HG03575 (cell line): ENCODE results near the gene RASGRF2.

ENCODE experiments used
- ATAC-seq: cut with Tn5 transposase; IDR thresholded peaks from one replicate; pipeline ENCODE4 v1.9.1; 2021; ENCODE audit not compliant: unreplicated experiment, insufficient number of reproducible peaks, low FRiP score; ENCODE audit errors: extremely low read depth

Gene RASGRF2, protein sequence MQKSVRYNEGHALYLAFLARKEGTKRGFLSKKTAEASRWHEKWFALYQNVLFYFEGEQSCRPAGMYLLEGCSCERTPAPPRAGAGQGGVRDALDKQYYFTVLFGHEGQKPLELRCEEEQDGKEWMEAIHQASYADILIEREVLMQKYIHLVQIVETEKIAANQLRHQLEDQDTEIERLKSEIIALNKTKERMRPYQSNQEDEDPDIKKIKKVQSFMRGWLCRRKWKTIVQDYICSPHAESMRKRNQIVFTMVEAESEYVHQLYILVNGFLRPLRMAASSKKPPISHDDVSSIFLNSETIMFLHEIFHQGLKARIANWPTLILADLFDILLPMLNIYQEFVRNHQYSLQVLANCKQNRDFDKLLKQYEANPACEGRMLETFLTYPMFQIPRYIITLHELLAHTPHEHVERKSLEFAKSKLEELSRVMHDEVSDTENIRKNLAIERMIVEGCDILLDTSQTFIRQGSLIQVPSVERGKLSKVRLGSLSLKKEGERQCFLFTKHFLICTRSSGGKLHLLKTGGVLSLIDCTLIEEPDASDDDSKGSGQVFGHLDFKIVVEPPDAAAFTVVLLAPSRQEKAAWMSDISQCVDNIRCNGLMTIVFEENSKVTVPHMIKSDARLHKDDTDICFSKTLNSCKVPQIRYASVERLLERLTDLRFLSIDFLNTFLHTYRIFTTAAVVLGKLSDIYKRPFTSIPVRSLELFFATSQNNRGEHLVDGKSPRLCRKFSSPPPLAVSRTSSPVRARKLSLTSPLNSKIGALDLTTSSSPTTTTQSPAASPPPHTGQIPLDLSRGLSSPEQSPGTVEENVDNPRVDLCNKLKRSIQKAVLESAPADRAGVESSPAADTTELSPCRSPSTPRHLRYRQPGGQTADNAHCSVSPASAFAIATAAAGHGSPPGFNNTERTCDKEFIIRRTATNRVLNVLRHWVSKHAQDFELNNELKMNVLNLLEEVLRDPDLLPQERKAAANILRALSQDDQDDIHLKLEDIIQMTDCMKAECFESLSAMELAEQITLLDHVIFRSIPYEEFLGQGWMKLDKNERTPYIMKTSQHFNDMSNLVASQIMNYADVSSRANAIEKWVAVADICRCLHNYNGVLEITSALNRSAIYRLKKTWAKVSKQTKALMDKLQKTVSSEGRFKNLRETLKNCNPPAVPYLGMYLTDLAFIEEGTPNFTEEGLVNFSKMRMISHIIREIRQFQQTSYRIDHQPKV (N-terminal part only)

DNA sequence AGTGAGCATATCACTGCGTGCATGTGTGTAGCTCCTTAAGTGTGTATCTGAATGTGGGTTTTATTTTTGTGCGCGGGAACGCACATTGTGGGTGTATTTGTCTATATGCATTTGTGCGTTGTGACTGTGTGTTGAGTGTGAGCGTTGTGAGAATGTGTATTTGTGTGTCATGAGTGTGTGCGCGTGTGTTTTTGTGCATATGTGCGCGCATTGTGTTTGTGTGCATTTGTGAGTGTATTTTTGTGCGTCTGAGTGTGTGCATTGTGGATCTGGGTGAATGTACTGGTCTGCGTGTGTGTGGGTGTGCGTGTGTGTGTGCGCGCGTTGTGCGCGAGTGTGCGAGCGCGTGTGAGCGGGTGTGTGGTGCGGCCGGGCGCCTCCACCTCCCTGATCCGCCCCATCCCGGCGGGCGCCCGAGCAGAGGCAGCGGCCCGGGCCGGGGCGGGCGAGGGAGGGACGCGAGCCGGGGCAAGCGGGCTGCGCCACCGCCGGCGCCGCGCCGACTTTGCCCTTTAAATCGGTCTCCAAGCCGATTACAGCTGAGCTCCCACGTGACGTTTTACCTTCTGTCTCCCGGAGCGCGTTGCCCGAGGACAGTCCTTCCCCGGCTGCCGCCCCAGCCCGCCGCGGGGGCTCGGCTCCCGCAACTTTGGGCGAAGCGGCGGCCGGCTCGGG, at the start of gene RASGRF2:
Gene RASGRF2 (plus strand): TSS at position 596 of the 675 bp plus-strand sequence. CDS start 376 bp downstream, outside the sequence.
- no peak for ATAC-seq

DNA sequence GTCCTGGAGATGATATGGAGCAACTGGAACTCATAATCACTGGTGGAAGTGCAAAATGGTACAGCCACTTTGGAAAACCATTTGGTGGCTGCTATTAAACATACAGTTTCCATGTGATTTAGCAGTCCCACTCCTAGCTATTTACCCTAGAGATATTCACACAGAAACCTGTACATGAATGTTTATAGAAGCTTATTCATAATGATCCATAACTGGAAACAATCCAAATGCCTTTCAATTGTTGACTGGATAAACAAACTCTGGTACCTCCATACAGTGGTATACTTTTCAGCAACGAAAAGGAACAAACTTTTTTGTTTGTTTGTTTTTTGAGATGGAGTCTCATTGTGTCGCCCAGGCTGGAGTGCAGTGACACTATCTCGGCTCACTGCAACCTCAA, 47.7 kb upstream of the RASGRF2 start:
- no peak for ATAC-seq

DNA sequence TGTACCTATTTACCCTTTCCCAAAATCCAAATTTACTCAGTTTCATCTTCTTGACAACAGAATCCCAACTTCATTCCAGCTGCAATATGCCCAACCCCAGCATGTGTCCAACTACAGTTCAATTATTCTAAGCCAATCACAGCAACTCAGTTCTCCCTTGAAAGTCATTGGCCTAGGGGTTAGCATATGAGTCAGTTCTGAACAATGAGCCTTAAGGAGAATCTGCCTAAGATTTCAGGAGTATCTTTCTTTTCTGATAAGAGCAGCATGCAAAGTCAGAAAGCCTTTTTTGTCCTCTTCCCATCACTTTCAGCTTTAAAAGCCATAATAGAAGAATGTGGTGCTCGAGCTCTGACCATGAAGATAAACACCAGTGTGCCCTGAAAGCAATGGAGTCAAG, 44.4 kb upstream of the RASGRF2 start:
- no peak for ATAC-seq

DNA sequence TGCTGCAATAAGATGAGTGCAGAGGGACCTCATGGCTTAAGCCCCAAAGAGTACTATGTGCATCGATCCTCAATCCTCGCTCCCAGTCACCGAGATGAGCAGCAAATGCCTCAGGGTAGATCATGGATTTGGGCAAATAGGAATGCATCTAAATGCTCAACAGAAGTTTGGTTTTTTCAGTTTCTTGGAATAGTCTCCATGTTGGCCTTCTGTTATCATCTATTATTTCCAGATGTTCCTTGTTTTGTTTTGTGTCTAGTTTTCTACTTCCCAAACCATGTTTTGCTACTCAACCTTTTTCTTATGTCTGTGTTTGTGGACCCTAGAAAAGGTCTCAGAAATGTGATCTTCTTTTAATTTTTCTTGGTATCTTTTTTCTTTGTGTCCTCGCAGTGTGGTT, 43.5 kb upstream of the RASGRF2 start:
- no peak for ATAC-seq

DNA sequence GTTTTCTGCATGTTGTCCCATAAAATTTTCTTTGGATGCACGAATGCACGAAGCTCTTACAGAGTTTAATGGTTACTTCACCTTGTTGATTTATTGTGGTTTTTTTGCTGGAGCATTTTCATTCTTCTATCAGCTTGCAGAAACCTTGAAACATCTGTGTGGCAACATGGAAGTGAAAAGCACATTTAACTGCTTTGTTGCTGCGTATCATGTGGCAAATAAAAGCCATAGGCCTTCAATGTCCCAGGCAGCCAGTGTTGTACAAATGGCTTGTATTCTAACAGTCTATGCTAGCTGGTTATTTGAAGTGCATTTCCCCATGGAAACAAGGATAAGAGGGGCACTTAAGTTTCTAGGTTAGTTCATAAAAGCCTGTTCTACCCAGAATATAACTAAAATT, 42.5 kb upstream of the RASGRF2 start:
- no peak for ATAC-seq

DNA sequence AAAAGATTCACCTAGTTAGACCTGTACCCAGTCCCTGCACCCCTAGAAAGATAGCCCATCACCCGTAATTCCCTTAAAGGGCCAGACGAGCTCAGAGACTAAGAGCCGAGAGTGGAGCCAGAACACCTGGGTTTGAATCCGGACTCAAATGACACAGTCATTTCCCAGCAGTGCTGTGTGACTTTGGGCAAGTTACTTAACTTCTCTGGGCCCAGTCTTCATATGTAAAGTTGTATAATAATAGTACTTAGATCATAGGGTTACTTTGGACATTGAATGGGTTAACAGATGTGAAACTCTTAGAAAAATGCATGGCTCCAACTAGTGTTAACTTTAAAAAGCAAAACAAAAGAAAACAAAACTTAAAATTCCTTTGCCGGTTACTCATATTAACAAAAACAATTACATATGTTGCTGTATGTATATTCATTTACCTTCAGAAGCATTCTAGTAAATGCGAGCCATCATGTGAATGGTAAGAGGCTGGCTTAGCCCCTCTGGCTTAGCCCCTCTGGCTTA, 40.4 kb upstream of the RASGRF2 start:
- ATAC-seq: no peak

DNA sequence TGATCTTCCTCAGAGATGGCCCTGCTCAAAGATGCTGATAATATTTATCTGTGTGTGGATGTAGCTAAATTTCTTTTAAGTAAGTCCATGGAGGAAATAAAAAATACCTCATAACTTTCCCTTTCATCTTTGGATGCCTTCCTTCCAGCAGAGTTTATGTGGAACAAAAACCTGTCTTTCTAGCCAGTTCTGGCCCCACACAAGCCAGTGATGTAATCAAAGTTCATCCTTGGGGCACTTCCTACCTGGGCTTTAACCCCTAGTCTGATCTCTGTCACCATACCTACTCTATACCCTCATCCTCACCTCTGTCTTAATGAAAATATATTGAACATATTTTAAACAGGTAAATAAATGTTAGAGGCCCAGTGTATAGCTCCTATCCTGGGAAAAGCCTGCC, 39.8 kb upstream of the RASGRF2 start:
- no peak for ATAC-seq

DNA sequence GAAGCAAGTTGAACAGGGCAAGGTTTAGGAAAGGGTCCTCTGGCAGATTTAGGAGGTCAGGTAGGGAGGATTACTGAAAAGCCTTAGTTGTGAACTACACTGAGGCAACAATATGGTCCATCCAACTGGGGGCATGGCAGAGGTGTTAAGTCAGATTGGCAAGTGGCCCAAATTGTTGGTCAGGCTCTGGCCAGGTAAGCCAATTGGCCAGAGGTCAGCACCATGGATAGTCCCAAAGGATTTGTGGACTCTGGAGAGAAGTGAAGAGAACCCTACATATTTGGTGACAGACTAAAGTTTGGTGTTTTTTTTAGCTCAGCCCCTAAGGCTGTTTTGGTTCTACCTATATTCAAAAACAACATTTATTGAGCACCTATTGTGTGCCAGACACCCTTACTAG, 39.1 kb upstream of the RASGRF2 start:
- ATAC-seq: no peak

DNA sequence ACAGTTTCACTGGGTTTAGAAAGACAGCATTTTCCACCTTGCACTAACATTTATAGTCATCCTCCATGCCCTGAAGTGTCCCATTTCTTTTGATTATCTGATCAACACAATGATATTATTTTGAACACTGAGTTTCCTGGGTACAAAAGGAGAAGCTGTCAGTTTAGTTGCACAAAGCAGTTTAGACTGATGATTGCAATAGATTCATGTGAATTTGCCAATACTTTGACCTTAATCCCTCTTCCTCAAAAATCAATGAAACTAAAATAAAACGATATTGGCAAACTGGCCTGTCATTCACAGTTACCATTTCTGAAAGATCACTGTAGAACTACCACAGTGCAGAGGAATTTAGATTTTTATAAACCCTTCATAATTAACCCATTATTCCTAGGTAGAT, 34.2 kb upstream of the RASGRF2 start:
- no peak for ATAC-seq

DNA sequence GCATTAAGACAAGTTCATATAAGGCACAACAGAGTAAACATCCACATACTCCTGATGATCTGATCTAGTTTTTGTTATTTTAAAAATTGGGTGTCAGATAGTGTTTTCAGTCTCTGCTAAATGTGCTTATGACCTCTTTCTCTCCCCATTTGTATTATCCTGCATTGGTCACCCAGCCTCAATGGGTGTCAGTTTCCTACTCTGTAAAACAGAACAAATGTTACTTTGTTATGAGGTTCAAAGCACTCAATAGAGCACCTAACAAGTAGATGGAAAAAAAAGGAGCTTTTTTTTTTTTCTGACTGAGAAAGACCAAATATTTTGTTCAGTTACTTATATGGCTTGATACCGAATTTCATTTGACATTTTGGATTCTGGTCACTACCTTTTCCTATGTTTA, 33.6 kb upstream of the RASGRF2 start:
- ATAC-seq: no peak

DNA sequence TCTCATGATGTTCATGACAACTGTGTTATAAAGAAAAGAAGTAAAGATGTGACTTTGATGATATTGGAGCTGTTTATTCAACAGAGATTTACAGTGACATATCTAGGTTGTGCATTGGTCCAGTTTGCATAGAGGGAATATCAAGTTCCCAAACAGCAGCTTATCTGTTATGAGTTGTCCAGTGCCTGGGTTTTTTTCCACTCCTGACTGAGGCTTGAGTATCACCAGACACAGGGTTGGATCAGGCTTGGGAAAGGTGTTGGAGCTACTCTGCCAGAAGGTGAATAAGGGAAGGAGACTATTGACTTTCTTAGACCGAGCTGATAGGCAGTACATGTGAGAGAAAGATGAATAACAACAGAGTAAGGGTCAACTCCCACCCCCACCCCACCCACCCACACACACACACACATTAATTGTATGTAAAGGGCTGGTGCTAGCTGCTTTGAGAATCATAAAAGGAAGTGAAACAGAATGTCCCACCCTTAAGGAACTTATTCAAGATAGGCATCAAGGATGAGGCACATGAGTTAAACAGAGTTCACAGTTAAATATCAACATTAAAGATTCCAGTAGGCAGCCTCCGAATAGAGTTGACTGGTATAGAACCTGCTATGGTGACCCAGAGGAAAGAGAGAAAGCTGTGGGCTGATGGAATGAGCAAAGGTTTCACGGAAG, 33.0 kb upstream of the RASGRF2 start:
- ATAC-seq: no peak

DNA sequence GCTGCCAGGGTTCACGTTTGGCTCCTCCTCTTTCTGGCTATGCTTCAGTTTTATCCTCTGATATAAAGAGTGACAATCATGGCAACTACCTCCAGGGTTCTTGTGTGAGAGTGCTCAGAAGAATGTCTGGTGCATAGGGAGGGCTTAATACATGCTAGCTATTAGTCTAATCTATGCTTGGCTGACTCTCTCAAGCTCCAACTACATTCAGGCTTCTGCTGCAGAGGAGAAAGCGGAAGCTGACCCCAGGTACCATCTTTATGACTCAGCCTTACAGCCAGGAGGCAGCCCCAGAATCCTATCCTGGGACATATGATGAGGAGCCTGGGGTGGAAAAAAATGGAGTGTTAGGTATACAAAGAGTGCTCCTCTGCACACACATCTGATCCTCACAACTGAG, 32.1 kb upstream of the RASGRF2 start:
- ATAC-seq: no peak

DNA sequence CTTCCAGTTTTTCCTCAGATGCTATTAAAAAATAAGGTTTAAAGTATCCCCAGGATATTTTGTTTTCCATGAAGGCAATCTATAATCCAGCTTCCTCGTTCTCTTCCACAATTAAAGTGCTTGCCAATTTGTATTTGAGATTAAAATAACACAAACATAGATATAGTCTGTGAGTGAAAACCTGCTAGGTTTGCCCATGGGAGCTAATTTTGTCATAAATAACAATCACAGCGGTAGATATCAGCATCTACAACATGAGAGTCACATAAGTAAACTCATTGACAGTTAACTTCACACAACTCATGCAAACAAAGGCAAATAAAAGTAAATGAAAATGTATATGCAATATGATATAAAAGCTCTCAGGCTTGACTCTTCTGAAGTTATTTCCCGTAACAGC, 29.2 kb upstream of the RASGRF2 start:
- ATAC-seq: no peak

DNA sequence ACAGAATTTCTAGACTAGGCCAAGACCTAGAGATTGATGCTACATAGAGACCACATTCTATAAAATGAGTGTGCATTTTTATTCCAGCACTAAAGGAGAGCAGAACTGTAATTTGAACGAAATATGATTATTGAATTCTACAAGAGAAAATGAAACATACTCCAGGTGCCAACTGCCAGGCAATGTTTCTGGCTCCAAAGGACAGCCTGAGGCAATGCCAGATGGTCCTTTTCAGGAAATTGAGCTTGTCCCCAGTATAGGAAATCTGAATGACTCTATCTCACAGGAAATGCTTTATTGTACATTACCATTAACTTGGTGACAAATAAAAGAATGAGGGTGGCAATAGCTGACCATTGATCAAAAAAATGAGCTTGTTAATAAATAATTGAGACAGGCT, 28.8 kb upstream of the RASGRF2 start:
- ATAC-seq: no peak

DNA sequence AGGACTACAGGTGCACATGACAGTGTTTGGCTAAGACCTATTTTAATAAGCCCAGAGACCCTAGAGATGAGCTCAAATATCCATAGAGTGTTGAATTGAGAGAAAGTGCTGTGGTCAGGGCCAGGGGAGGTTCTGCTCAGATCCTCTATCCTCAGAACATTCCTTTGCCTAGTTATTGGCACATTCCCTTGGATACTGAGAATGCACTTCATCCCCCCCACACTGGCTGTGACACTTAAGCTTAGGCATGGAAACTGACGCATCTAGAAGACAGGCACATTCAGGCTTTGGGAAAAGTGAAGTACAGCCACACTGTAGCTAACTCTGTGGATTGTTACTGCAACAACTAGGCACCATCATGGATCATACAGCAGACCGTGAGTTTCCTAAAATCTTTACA, 27.1 kb upstream of the RASGRF2 start:
- no peak for ATAC-seq

DNA sequence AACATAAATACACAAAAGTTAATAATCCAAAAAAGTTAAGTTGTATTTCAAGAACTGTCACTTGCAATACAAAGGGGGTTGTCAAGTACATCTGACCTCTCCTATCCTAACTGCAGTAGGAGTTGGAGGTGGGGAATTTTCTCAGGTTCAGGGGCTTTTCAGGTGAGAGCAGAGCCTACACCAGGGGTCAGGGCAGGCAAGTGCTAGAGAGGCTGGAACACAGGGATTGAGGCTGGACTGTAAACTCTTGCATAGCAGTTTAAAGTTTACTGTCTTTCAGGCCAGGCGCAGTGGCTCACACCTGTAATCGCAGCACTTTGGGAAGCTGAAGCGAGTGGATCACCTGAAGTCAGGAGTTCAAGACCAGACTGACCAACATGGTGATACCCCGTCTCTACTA, 25.4 kb upstream of the RASGRF2 start:
- no peak for ATAC-seq

DNA sequence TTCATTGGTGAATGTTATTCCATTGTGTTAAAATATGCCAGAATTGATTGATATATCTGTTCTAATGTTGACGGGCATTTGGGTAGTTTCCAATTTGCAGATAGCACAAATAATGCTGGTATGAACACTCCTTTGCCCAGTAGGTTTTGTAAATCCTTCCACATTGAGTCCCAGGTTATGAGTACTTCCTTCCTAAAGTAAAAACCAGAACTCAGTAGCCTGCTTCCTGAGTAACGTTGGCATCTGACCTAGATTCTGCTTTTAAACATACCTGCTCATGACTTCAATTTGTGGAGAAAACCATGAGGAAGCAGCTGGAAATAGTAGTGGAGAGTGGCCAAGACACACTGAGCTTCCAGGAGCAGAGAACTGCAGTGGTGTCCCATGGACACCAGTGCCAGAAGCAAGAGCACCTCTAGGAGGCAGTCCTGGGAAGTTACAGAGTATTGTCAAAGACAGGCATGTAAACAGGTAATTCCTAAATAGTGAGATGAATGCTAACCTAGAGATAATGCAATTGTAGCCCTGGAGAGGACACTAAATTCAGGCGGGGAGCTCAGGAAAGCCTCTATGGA, 24.3 kb upstream of the RASGRF2 start:
- no peak for ATAC-seq

DNA sequence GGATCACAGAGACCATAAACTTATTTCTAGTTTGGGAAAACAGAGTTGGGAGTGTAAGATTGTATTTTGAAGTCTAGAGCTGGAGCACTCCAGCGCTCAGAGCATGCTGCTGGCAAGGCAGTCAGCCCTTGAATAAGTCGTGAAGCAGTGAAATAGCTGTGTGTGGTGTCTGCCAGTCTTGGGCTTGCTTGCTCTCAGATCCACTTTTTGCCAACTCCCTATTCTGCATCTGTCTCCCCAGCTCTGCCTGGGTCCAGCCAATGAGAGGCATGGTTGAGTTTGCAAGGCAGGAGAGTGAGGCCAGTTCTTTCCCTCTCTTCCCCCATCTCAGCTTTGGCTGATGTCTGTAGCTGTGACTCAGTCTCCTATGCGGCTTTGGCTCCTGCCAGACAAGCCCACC, 23.3 kb upstream of the RASGRF2 start:
- no peak for ATAC-seq
